ENCODE data around the gene UBE2K. TPM values are rescaled to one million over a fixed set of nuclear protein-coding genes. Genes with fewer than 3 reads are reported as not detected.

UBE2K gene
- total RNA-seq, 1 experiment from 2014 or later = 38.9 TPM

- CTCF ChIA-PET = no interaction called here
- no peaks in the 10 kb centered on the region for H3K9me2 ChIP-seq (replicated peaks; ENCODE audit: low read length)
- H3K27ac ChIP-seq (ENCODE audit: low read length) = no peak overlapping the region
- DNase-seq (no peak), ATAC-seq (no peak)
- H3K9ac ChIP-seq (ENCODE audit: low read length) = no peak overlapping the region
- H3K79me2 ChIP-seq (ENCODE audit: low read length) = no peaks in the 10 kb centered on the region
- no peak overlapping the region for H2AFZ ChIP-seq (ENCODE audit: low read length)
- H3K36me3 ChIP-seq (ENCODE audit: low read depth, low read length) = peaks cover 14% of the 10 kb centered on the region; the same call in 1 of the 2 replicates
- intact Hi-C loops (cut with micrococcal nuclease) = no loop called here
- no peaks in the 10 kb centered on the region for H3K27me3 ChIP-seq (ENCODE audit: low read length)
- H4K20me1 ChIP-seq (ENCODE audit: low read length) = no peaks in the 10 kb centered on the region
- no peaks in the 10 kb centered on the region for H3K9me3 ChIP-seq (ENCODE audit: low read length)
- no peaks in the 10 kb centered on the region for H3F3A ChIP-seq (ENCODE audit: low read length, unreplicated experiment)
- no peak overlapping the region for H3K4me2 ChIP-seq (ENCODE audit: low read length)
- H3K4me1 ChIP-seq (ENCODE audit: insufficient read depth, low read length) = no peaks in the 10 kb centered on the region
- TF ChIP-seq CTCF (conservative IDR thresholded peaks at IDR 0.05; ENCODE audit: low read depth, low read length) (no peak), EZH2phosphoT487 (IDR thresholded peaks at IDR 0.05; ENCODE audit: borderline replicate concordance, low read length) (no peak)
- no peak overlapping the region for H3K4me3 ChIP-seq (ENCODE audit: low read length)
- POLR2A ChIA-PET (ENCODE audit: unreplicated experiment) = no interaction called here
- BruUV-seq (replicated peaks) = no TSS peak
Observed at GRCh38 chr4:39761005-39761667, 63.2 kb downstream of the UBE2K start.

GRCh38 chr4:39763714-39764572 is 66.0 kb downstream of the UBE2K start:
- H3K4me1 ChIP-seq (ENCODE audit: insufficient read depth, low read length) = no peaks in the 10 kb centered on the region
- H2AFZ ChIP-seq (ENCODE audit: low read length) = no peak overlapping the region
- H3K27ac ChIP-seq (ENCODE audit: low read length) = no peak overlapping the region
- no peak overlapping the region for H3K4me2 ChIP-seq (ENCODE audit: low read length)
- no TSS peak for BruUV-seq (replicated peaks)
- no peak overlapping the region for H3K9ac ChIP-seq (ENCODE audit: low read length)
- H3K4me3 ChIP-seq (ENCODE audit: low read length) = no peak overlapping the region
- H4K20me1 ChIP-seq (ENCODE audit: low read length) = no peaks in the 10 kb centered on the region
- POLR2A ChIA-PET (ENCODE audit: unreplicated experiment) = no interaction called here
- no peaks in the 10 kb centered on the region for H3K9me3 ChIP-seq (ENCODE audit: low read length)
- no peaks in the 10 kb centered on the region for H3F3A ChIP-seq (ENCODE audit: low read length, unreplicated experiment)
- no peaks in the 10 kb centered on the region for H3K9me2 ChIP-seq (replicated peaks; ENCODE audit: low read length)
- no peaks in the 10 kb centered on the region for H3K27me3 ChIP-seq (ENCODE audit: low read length)
- DNase-seq (no peak), ATAC-seq (no peak)
- H3K79me2 ChIP-seq (ENCODE audit: low read length) = no peaks in the 10 kb centered on the region
- intact Hi-C loops (cut with micrococcal nuclease) = no loop called here
- TF ChIP-seq CTCF (conservative IDR thresholded peaks at IDR 0.05; ENCODE audit: low read depth, low read length) = no peak
- TF ChIP-seq EZH2phosphoT487 (IDR thresholded peaks at IDR 0.05; ENCODE audit: borderline replicate concordance, low read length) = no peak
- TF ChIP-seq EZH2 (IDR thresholded peaks at IDR 0.05; ENCODE audit: low read length, unreplicated experiment) = no peak
- CTCF ChIA-PET = no interaction called here
- peaks cover 6% of the 10 kb centered on the region; the same call in 1 of the 2 replicates for H3K36me3 ChIP-seq (ENCODE audit: low read depth, low read length)

DNA sequence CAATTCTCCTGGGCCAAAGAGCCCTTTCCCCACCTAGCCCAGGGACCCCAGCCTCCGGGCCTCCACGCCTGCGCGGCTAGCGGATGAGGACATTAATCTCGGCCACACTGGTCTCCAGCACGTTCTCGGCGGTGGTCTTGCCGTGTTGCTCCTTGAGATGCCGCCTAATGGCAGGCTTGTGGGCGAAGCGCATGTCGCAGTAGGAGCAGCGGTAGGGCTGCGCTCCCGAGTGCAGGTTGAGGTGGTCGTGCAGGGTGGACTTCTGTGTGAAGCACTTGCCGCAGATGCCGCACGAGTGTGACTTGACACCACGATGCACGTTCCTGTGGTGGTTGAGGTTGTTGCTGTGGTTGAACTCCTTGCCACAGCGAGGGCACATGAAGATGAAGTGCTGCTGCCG is 72.1 kb downstream of the UBE2K start:
- Histone ChIP-seq H3F3A (ENCODE audit: low read length, unreplicated experiment) (no peaks in the 10 kb centered on the region), H4K20me1 (ENCODE audit: low read length) (no peaks in the 10 kb centered on the region)

More for the DNA sequence above, 72.1 kb downstream of the UBE2K start:
- H3K4me2 ChIP-seq (ENCODE audit: low read length) = no peak overlapping the region
- H3K79me2 ChIP-seq (ENCODE audit: low read length) = no peaks in the 10 kb centered on the region
- POLR2A ChIA-PET (ENCODE audit: unreplicated experiment) = no interaction called here
- H3K36me3 ChIP-seq (ENCODE audit: low read depth, low read length) = no peaks in the 10 kb centered on the region
- H3K9me3 ChIP-seq (ENCODE audit: low read length) = no peaks in the 10 kb centered on the region
- no TSS peak for BruUV-seq (replicated peaks)
- H2AFZ ChIP-seq (ENCODE audit: low read length) = no peak overlapping the region
- H3K4me1 ChIP-seq (ENCODE audit: insufficient read depth, low read length) = no peaks in the 10 kb centered on the region
- H3K27me3 ChIP-seq (ENCODE audit: low read length) = no peaks in the 10 kb centered on the region
- ATAC-seq = no peak
- no peak overlapping the region for H3K27ac ChIP-seq (ENCODE audit: low read length)
- no peak for TF ChIP-seq CTCF (conservative IDR thresholded peaks at IDR 0.05; ENCODE audit: low read depth, low read length)
- no peak for TF ChIP-seq EZH2phosphoT487 (IDR thresholded peaks at IDR 0.05; ENCODE audit: borderline replicate concordance, low read length)
- TF ChIP-seq EZH2 (IDR thresholded peaks at IDR 0.05; ENCODE audit: low read length, unreplicated experiment) = no peak
- no peak overlapping the region for H3K9ac ChIP-seq (ENCODE audit: low read length)
- CTCF ChIA-PET = no interaction called here
- no peak for DNase-seq
- H3K4me3 ChIP-seq (ENCODE audit: low read length) = no peak overlapping the region
- no peaks in the 10 kb centered on the region for H3K9me2 ChIP-seq (replicated peaks; ENCODE audit: low read length)
- intact Hi-C loops (cut with micrococcal nuclease) = no loop called here

Data from PC-3 (cell line).